ENCODE data around the gene DIS3L. TPM values are rescaled to one million over a fixed set of nuclear protein-coding genes. Genes with fewer than 3 reads are reported as not detected.
A peak's percentile ranks its signal among the peaks of the same experiment; 100 is the strongest.
"Not testable (repeated sequence)": the region's sequence is repeated elsewhere in the genome, so short reads cannot be mapped to it uniquely, and the experiment has no call there.

The DIS3L gene
- 10 to 100 TPM; 16.1 to 32.3 (median 19.6) TPM for total RNA-seq
- long read RNA-seq, partial matches to known transcripts, result 0 of 4 reads
- long read RNA-seq, other reads (novel, unspliced or antisense), result 4 of 4 reads

- ATAC-seq, result peak; percentile 83 to 90 (median 89)
- no peaks in the 10 kb centered on the region for H3K36me3 ChIP-seq
- TF ChIP-seq POLR2A (IDR thresholded peaks at IDR 0.05), result peak; percentile 79
- TF ChIP-seq CTCF (IDR thresholded peaks at IDR 0.05), result peak in 1 of 4 donors; percentile 3
- no peaks in the 10 kb centered on the region for H3K27me3 ChIP-seq
- WGBS (ENCODE audit: insufficient coverage, low coverage, low lambda C conversion rate, missing lambda C conversion rate), result 3% methylated on average over 18 of the region's 92 CpGs
- no peaks in the 10 kb centered on the region for H3K9me3 ChIP-seq
- peak; percentile 68 to 76 (median 71) for DNase-seq
- H3K27ac ChIP-seq, result peak within 1 kb of the TSS; percentile 78 to 86 (median 84)
- intact Hi-C loops (cut with DNase I), result loop anchor here in 1 of 2 donors (10.0 kb wide), 1 partner anchor 201 kb away; the partner anchor contains the start of gene SNAPC5
- peak within 1 kb of the TSS; percentile 68 to 71 (median 70) for H3K4me3 ChIP-seq
- peaks cover 0 to 11% (median 0%) of the 10 kb centered on the region in 4 donors for H3K4me1 ChIP-seq
Measured at GRCh38 chr15:66293419-66294156, at the start of gene DIS3L. Gene DIS3L, plus strand, starts transcription at chr15:66293568. Its CDS starts 29 bp downstream, at chr15:66293597.

GRCh38 chr15:66245832-66246231 is 47.5 kb upstream of the DIS3L start:
- H3K9me3 ChIP-seq; H3K27ac ChIP-seq; H3K36me3 ChIP-seq; ATAC-seq; intact Hi-C loops (cut with DNase I); H3K4me3 ChIP-seq; DNase-seq; H3K4me1 ChIP-seq; H3K27me3 ChIP-seq: not testable (repeated sequence)
- 65% methylated on average over 5 of the region's 5 CpGs for WGBS (ENCODE audit: insufficient coverage, low coverage, low lambda C conversion rate, missing lambda C conversion rate)

- Histone ChIP-seq H3K27ac (no peak overlapping the region), H3K9me3 (no peaks in the 10 kb centered on the region), H3K36me3 (no peaks in the 10 kb centered on the region), H3K4me1 (peaks cover 0 to 3% (median 0%) of the 10 kb centered on the region in 4 donors), H3K4me3 (no peak overlapping the region), H3K27me3 (peaks cover 0 to 11% of the 10 kb centered on the region in 2 donors)
- no peak for DNase-seq
- WGBS (ENCODE audit: insufficient coverage, low coverage, low lambda C conversion rate, missing lambda C conversion rate), result 80% methylated on average over 1 of the region's 1 CpG
- intact Hi-C loops (cut with DNase I), result no loop called here
- TF ChIP-seq POLR2A (IDR thresholded peaks at IDR 0.05) (no peak), CTCF (IDR thresholded peaks at IDR 0.05) (no peak)
- no peak for ATAC-seq
Measured at GRCh38 chr15:66246937-66247336, 46.4 kb upstream of the DIS3L start.

- Histone ChIP-seq H3K27me3 (peaks cover 12 to 30% of the 10 kb centered on the region in 2 donors), H3K27ac (no peak overlapping the region), H3K9me3 (no peaks in the 10 kb centered on the region), H3K36me3 (no peaks in the 10 kb centered on the region), H3K4me1 (peaks cover 0 to 22% (median 4%) of the 10 kb centered on the region in 4 donors), H3K4me3 (no peak overlapping the region)
- intact Hi-C loops (cut with DNase I), result no loop called here
- DNase-seq (no peak), ATAC-seq (no peak)
- 69% methylated on average over 1 of the region's 2 CpGs for WGBS (ENCODE audit: insufficient coverage, low coverage, low lambda C conversion rate, missing lambda C conversion rate)
- TF ChIP-seq POLR2A (IDR thresholded peaks at IDR 0.05) (no peak), CTCF (IDR thresholded peaks at IDR 0.05) (no peak)
Measured at GRCh38 chr15:66249605-66250174, 43.7 kb upstream of the DIS3L start.

Measured in right lobe of liver (tissue), 6 donors.